ENCODE data around the gene AK8. TPM values are rescaled to one million over a fixed set of nuclear protein-coding genes. Genes with fewer than 3 reads are reported as not detected.

AK8 gene
- total RNA-seq, 3 donors from 2014 or later (not counting 1 experiment from before 2014, with no cell fraction given) = 0.14 to 0.21 (median 0.18) TPM

- DNase-seq = no peak
- Mint-ChIP-seq H3K9me3 (no peaks in the 10 kb centered on the region), H3K4me3 (no peak overlapping the region), H3K4me1 (peaks cover 7 to 12% of the 10 kb centered on the region in 2 donors), H3K27ac (no peak overlapping the region), H3K36me3 (peaks cover 9% of the 10 kb centered on the region), H3K27me3 (ENCODE audit: low read depth in 2 of 2) (no peaks in the 10 kb centered on the region)
- no peaks in the 10 kb centered on the region for H3K9me3 ChIP-seq (ENCODE audit: control insufficient read depth, insufficient read depth, low read length)
- intact Hi-C loops (cut with micrococcal nuclease) = loop anchor here (5.0 to 10.0 kb wide), 2 partner anchors 229 to 497 kb away; partner anchors contain the start of genes GTF3C4 and TTF1
- no peak for ATAC-seq
- no peak overlapping the region for H3K4me3 ChIP-seq (ENCODE audit: low read length)
- no peak overlapping the region for H3K27ac ChIP-seq (ENCODE audit: low read length)
- H3K4me1 ChIP-seq (ENCODE audit: control insufficient read depth, insufficient read depth, low read length) = peaks cover 20% of the 10 kb centered on the region
- 97% methylated on average over 13 of the region's 13 CpGs for WGBS (ENCODE audit: insufficient coverage)
- peaks cover 41% of the 10 kb centered on the region for H3K36me3 ChIP-seq (ENCODE audit: control insufficient read depth, insufficient read depth, low read length)
- no peaks in the 10 kb centered on the region for H3K27me3 ChIP-seq (ENCODE audit: control insufficient read depth, insufficient read depth, low read length)
- no peak for TF ChIP-seq CTCF (IDR thresholded peaks at IDR 0.05)
Measured at GRCh38 chr9:132903574-132904492, 25.7 kb upstream of the AK8 start.

- 53% methylated on average over 11 of the region's 11 CpGs for WGBS (ENCODE audit: insufficient coverage)
- H3K9me3 Mint-ChIP-seq = no peaks in the 10 kb centered on the region
- intact Hi-C loops (cut with micrococcal nuclease) = loop anchor here (2.0 to 10.0 kb wide), 3 partner anchors 227 to 495 kb away; partner anchors contain the start of genes GTF3C4 and TTF1
Measured at GRCh38 chr9:132901858-132902831, 24.1 kb upstream of the AK8 start.

GRCh38 chr9:132898051-132898450 is 20.0 kb upstream of the AK8 start:
- no peak for DNase-seq
- Mint-ChIP-seq H3K27ac (no peak overlapping the region), H3K4me1 (peaks cover 0 to 6% of the 10 kb centered on the region in 2 donors), H3K4me3 (no peak overlapping the region), H3K9me3 (no peaks in the 10 kb centered on the region), H3K36me3 (peaks cover 26% of the 10 kb centered on the region), H3K27me3 (ENCODE audit: low read depth in 2 of 2) (no peaks in the 10 kb centered on the region)
- Histone ChIP-seq H3K4me1 (ENCODE audit: control insufficient read depth, insufficient read depth, low read length) (peaks cover 8% of the 10 kb centered on the region), H3K4me3 (ENCODE audit: low read length) (no peak overlapping the region), H3K27me3 (ENCODE audit: control insufficient read depth, insufficient read depth, low read length) (no peaks in the 10 kb centered on the region), H3K27ac (ENCODE audit: low read length) (no peak overlapping the region), H3K9me3 (ENCODE audit: control insufficient read depth, insufficient read depth, low read length) (no peaks in the 10 kb centered on the region), H3K36me3 (ENCODE audit: control insufficient read depth, insufficient read depth, low read length) (peaks cover 58% of the 10 kb centered on the region)
- no peak for ATAC-seq
- no peak for TF ChIP-seq CTCF (IDR thresholded peaks at IDR 0.05)
- intact Hi-C loops (cut with micrococcal nuclease) = no loop called here
- 97% methylated on average over 5 of the region's 7 CpGs for WGBS (ENCODE audit: insufficient coverage)

More at GRCh38 chr9:132901858-132902831, 24.1 kb upstream of the AK8 start:
- Mint-ChIP-seq H3K27ac (peak overlapping the region; percentile 10 to 75), H3K36me3 (peaks cover 12% of the 10 kb centered on the region), H3K27me3 (ENCODE audit: low read depth in 2 of 2) (no peaks in the 10 kb centered on the region), H3K4me3 (no peak overlapping the region), H3K4me1 (peaks cover 0 to 6% of the 10 kb centered on the region in 2 donors)
- DNase-seq (peak; percentile 75 to 92), ATAC-seq (peak; percentile 95 to 99 (median 99))
- Histone ChIP-seq H3K27ac (ENCODE audit: low read length) (no peak overlapping the region), H3K27me3 (ENCODE audit: control insufficient read depth, insufficient read depth, low read length) (no peaks in the 10 kb centered on the region), H3K4me3 (ENCODE audit: low read length) (no peak overlapping the region), H3K9me3 (ENCODE audit: control insufficient read depth, insufficient read depth, low read length) (no peaks in the 10 kb centered on the region), H3K4me1 (ENCODE audit: control insufficient read depth, insufficient read depth, low read length) (peaks cover 8% of the 10 kb centered on the region), H3K36me3 (ENCODE audit: control insufficient read depth, insufficient read depth, low read length) (peaks cover 51% of the 10 kb centered on the region)
- peak; percentile 94 for TF ChIP-seq CTCF (IDR thresholded peaks at IDR 0.05)

Measured in natural killer cell (primary cell).